NB4 (cell line): ENCODE data around the gene HAND1.

Experiments used
- DNase-seq: peaks from one replicate; pipeline ENCODE4 v3.0.0; 2010; ENCODE audit warnings: low read depth
- H3K4me3 ChIP-seq: one replicate; pipeline ENCODE4 v1.5.1; 2011; ENCODE audit warnings: mild to moderate bottlenecking, low read depth, low read length, moderate library complexity
- CTCF ChIP-seq: IDR thresholded peaks from one replicate; pipeline ENCODE4 v1.5.1; 2012; ENCODE audit warnings: low read depth, low read length
- MYC ChIP-seq: IDR thresholded peaks from 2 replicates; pipeline ENCODE4 v1.6.1; 2011; ENCODE audit warnings: low read depth, low read length
- POLR2A ChIP-seq: IDR thresholded peaks from 2 replicates; pipeline ENCODE4 v1.6.1; 2011; ENCODE audit warnings: mild to moderate bottlenecking; ENCODE audit not compliant: insufficient read length; ENCODE audit errors: extremely low read depth
- TF ChIP-seq, protein P1 (sequence below): IDR thresholded peaks from 2 replicates; pipeline ENCODE4 v1.6.1; 2011; ENCODE audit warnings: low read depth, low read length

The HAND1 gene

GRCh38 chr5:154484393-154485095, 6.5 kb upstream of the HAND1 start:
- TF ChIP-seq MYC = no peak
- no peak for TF ChIP-seq POLR2A
- H3K4me3 ChIP-seq = no peak overlapping the region
- no peak for DNase-seq

DNA sequence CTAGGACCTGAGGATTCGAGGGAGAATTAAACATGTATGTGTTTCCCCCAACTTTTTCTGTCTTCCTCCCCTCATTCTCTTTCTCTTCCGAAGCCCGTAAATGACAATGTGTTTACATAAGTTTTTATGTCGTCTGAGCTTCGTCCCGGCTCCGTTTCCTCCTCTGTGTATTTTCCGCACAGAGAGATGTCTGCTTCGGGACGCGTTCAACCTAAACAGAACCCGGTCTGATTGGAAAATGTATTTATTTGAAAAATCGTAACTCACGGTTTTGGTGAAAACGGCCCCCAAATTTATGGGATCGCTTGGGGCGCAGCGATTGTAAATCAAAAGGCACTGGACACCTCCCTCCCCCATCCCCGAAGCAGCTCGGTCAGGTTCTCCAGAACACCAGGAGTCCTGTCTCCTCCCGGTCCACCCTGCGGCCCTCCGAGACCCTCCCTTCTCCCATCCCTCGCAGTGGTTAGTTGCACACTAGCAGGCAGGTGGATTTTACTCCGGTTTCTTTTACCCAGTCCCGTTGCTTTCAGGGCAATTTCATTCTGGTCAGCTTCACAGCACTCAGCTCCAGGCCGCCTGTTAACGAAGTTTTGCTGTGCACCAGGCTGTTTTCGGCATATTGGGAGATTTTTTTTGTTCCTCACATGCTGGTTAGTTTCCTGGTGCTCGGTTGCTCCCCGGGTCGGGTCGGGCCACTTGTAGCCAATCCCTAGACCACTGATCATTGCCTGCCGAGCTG, 5.8 kb upstream of the HAND1 start:
- TF ChIP-seq MYC (no peak), CTCF (no peak), POLR2A (no peak)
- TF ChIP-seq, protein P1, sequence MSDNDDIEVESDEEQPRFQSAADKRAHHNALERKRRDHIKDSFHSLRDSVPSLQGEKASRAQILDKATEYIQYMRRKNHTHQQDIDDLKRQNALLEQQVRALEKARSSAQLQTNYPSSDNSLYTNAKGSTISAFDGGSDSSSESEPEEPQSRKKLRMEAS = no peak
- no peak overlapping the region for H3K4me3 ChIP-seq
- no peak for DNase-seq

DNA sequence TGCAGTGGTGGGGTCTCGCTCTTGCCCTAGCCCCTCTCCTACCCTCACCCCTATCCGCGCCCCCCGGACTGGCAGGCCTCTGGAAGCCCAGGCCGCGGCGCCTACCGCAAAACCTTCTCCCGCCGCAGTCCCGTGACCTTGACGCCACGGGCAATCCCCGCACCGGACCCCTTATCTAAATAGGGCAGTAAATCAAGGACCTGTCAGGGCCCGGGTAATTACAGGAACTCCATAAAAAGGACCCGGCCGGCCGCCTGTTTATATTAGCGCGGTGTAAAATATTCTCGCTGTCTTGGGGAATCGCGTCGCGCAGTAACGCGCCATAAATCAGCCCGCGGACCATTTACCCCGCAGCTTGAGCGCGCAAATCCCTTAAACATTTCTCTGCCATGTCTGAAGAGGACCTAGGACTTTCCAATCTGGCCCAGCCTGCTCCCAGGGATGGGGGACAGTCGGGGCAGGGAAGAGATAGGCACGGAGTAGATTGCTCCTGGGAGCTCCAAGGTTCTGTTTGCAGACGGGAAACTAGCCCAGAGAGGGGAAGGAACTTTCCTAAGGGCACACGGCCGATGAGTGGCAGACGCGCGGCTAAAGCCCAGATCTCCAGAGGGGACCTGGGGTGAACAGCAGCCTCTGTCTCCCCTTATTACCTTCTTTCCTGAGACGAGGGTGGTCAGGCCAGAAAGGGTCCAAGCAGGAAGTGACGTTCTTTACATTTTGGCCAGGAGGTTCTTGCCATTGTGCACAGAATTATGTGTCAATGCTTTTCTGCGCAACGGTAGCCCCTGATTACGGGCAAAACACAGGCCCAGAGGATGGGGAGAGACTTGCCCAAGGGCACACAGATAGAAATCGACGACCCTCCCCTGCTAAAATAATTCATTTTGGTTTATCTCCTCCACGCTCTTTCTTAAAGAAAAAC, 4.8 kb upstream of the HAND1 start:
- no peak for DNase-seq
- TF ChIP-seq, protein P1 = no peak
- TF ChIP-seq CTCF (no peak), MYC (no peak), POLR2A (no peak)

GRCh38 chr5:154481584-154482381, 3.8 kb upstream of the HAND1 start:
- no peak for DNase-seq
- no peak overlapping the region for H3K4me3 ChIP-seq
- no peak for TF ChIP-seq MYC

More for the DNA sequence above, 4.8 kb upstream of the HAND1 start:
- H3K4me3 ChIP-seq = no peak overlapping the region

DNA sequence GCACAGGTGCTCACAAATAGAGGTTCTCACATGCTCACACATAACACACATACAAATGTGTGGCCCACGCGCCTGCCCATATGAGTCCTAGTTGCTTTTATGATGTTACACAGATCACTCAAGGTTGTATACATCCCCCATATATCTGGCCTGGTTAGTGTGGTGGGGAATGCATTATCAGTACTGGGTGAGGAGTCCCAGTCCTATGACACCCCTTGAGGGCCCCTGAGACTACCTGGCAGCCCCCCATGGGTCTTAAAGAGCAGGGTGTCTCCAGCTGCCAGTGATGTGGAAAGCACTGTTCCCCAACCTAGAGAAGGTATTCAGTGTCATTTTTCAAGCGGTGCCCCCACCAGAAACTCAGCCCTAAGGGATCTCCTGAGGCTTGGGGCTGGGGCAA, 2.8 kb upstream of the HAND1 start:
- TF ChIP-seq MYC (no peak), CTCF (no peak), POLR2A (no peak)
- TF ChIP-seq, protein P1 = no peak
- no peak overlapping the region for H3K4me3 ChIP-seq
- no peak for DNase-seq

- no peak overlapping the region for H3K4me3 ChIP-seq
- no peak for TF ChIP-seq POLR2A
- DNase-seq = no peak
Observed at GRCh38 chr5:154479944-154480750, 2.1 kb upstream of the HAND1 start.
